Stimulated activated CD8-positive, alpha-beta memory T cell treated with anti-CD3 and anti-CD28 coated beads, Interleukin-7, amount 100 ng/mL, for 24 hours (primary cell): Measurements from ENCODE around the gene IGFN1.
A peak's percentile ranks its signal among the peaks of the same experiment; 100 is the strongest.
"Not testable (repeated sequence)": the region's sequence is repeated elsewhere in the genome, so short reads cannot be mapped to it uniquely, and the experiment has no call there.

Source experiments
- DNase-seq: peaks from one replicate; pipeline ENCODE4 v3.0.0-alpha.2; 2020; ENCODE audit warnings: low read depth

Gene IGFN1

GRCh38 chr1:201190624-201191051, at the start of gene IGFN1:
IGFN1 (plus strand) TSS chr1:201190824; CDS start chr1:201193294, 2,470 bp downstream.
- DNase-seq: no peak

GRCh38 chr1:201140941-201141260, 49.7 kb upstream of the IGFN1 start:
- no peak for DNase-seq

GRCh38 chr1:201141418-201141817, 49.2 kb upstream of the IGFN1 start:
- no peak for DNase-seq

- DNase-seq: no peak
Observed at GRCh38 chr1:201142011-201142848, 48.4 kb upstream of the IGFN1 start.

- DNase-seq: no peak
Observed at GRCh38 chr1:201142849-201143725, 47.5 kb upstream of the IGFN1 start.

- no peak for DNase-seq
Observed at GRCh38 chr1:201143726-201144635, 46.6 kb upstream of the IGFN1 start.

GRCh38 chr1:201144701-201145100, 45.9 kb upstream of the IGFN1 start:
- DNase-seq: no peak

- DNase-seq: no peak
Observed at GRCh38 chr1:201145132-201145531, 45.5 kb upstream of the IGFN1 start.

GRCh38 chr1:201145816-201146215, 44.8 kb upstream of the IGFN1 start:
- no peak for DNase-seq

GRCh38 chr1:201146626-201147390, 43.8 kb upstream of the IGFN1 start:
- no peak for DNase-seq

- no peak for DNase-seq
Observed at GRCh38 chr1:201147396-201148015, 43.1 kb upstream of the IGFN1 start.

- DNase-seq: no peak
Observed at GRCh38 chr1:201149400-201149799, 41.2 kb upstream of the IGFN1 start.

GRCh38 chr1:201153474-201154388, 36.9 kb upstream of the IGFN1 start:
- DNase-seq: no peak

GRCh38 chr1:201154389-201155165, 36.0 kb upstream of the IGFN1 start, which contains the start of gene TMEM9:
TMEM9 (minus strand) TSS chr1:201154474; CDS start chr1:201153923, 551 bp downstream.
- peak; percentile 97 for DNase-seq

- no peak for DNase-seq
Observed at GRCh38 chr1:201155354-201155753, 35.3 kb upstream of the IGFN1 start.

- DNase-seq: no peak
Observed at GRCh38 chr1:201156346-201156745, 34.3 kb upstream of the IGFN1 start.

GRCh38 chr1:201156819-201157218, 33.8 kb upstream of the IGFN1 start:
- DNase-seq: no peak

GRCh38 chr1:201157949-201158348, 32.7 kb upstream of the IGFN1 start:
- no peak for DNase-seq

- not testable (repeated sequence) for DNase-seq
Observed at GRCh38 chr1:201163036-201163435, 27.6 kb upstream of the IGFN1 start.
